Activated naive CD4-positive, alpha-beta T cell treated with anti-CD3 and anti-CD28 coated beads for 36 hours (primary cell): ENCODE results near the gene ZNF253. TPM values are rescaled to one million over a fixed set of nuclear protein-coding genes. Genes with fewer than 3 reads are reported as not detected.
"Not testable (repeated sequence)": the region's sequence is repeated elsewhere in the genome, so short reads cannot be mapped to it uniquely, and the experiment has no call there.

Source experiments
- CTCF ChIA-PET: fragments of 350-600 bp; sonication (Branson Sonifier 250); formaldehyde crosslinking; loops from one replicate; lab custom pipeline; 2021; ENCODE audit warnings: antibody characterized with exemption; lab: Charles Lee
- DNase-seq: peaks from one replicate; pipeline ENCODE4 v3.0.0-alpha.2; 2020
- H3K27ac Mint-ChIP-seq: one replicate; pipeline ENCODE4 v1.8.0; 2021; ENCODE audit warnings: mild to moderate bottlenecking, mixed read lengths
- H3K27me3 Mint-ChIP-seq: one replicate; pipeline ENCODE4 v1.8.0; 2021; ENCODE audit warnings: low read depth, mixed read lengths
- H3K36me3 Mint-ChIP-seq: one replicate; pipeline ENCODE4 v1.8.0; 2021; ENCODE audit warnings: low read depth, mixed read lengths
- H3K4me1 Mint-ChIP-seq: one replicate; pipeline ENCODE4 v1.8.0; 2021; ENCODE audit warnings: low read depth, mixed read lengths
- H3K4me3 Mint-ChIP-seq: one replicate; pipeline ENCODE4 v1.8.0; 2021; ENCODE audit warnings: mild to moderate bottlenecking, moderate library complexity, mixed read lengths
- H3K9me3 Mint-ChIP-seq: one replicate; pipeline ENCODE4 v1.8.0; 2021; ENCODE audit warnings: mixed read lengths
- intact Hi-C: fragments of 100-400 bp; cut with micrococcal nuclease; formaldehyde crosslinking; loops from one replicate; pipeline ENCODE4 v1.15.1; 2023
- total RNA-seq, 2 experiments: library from RNA; stranded (reverse); gene quantifications; one replicate each; pipeline ENCODE4 v1.2.3, GENCODE V29; 2021

Gene ZNF253
- total RNA-seq, 2 experiments from 2014 or later = 6.1 to 9.6 TPM

DNA sequence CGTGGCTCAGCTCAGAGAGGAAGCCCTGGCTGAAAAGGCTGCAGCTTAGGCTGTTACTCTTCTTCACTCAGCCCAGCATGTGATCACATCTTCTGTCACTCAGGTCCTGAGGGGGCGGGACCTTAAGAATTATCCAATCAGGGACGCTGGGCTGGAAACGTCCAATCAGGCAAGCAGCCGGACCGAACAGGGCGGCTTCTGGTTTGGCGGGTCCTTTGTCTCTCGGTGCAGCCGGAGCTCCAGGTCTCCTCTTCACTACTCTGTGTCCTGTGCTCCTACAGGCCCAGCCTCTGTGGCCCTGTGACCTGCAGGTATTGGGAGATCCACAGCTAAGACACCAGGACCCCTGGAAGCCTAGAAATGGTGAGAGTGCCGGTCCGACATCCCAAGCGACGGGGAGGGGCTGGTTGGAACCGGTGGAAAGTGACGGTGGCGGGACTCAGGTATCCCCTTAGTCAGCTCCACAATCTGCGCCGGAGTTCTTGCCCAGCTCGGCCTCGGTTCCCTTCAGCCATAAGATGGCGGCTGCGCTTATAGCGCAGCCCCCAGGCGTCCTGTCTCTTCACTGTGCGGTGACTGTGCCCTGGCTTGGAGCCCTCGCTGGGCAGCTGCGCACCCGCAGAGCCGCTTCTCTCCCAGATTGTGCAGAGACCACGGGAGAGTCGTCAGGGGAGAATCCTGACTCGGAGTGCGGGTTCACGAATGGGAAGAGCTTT, 35.2 kb downstream of the ZNF253 start, which contains the start of gene ZNF93:
Gene ZNF93, plus strand, starts transcription at position 218 of the 716 bp plus-strand sequence. Its CDS starts 143 bp downstream, at position 361.
- peak within 1 kb of the TSS; percentile 95 for H3K27ac Mint-ChIP-seq
- peaks cover 37% of the 10 kb centered on the region for H3K36me3 Mint-ChIP-seq
- intact Hi-C loops = loop anchor here (1.0 to 10.0 kb wide), 10 partner anchors 35 to 521 kb away; partner anchors contain the start of genes ZNF101, ZNF14, ZNF486 and ZNF506
- CTCF ChIA-PET = interaction anchor here (1.0 to 1.6 kb wide), 5 partner anchors 35 to 125 kb away, joined by 3 to 5 read pairs (median 4); partner anchors contain the start of genes ZNF253 and ZNF506
- no peaks in the 10 kb centered on the region for H3K27me3 Mint-ChIP-seq
- DNase-seq = peak; percentile 98
- H3K9me3 Mint-ChIP-seq = peaks cover 28% of the 10 kb centered on the region
- peaks cover 28% of the 10 kb centered on the region for H3K4me1 Mint-ChIP-seq
- H3K4me3 Mint-ChIP-seq = peak within 1 kb of the TSS; percentile 97

DNA sequence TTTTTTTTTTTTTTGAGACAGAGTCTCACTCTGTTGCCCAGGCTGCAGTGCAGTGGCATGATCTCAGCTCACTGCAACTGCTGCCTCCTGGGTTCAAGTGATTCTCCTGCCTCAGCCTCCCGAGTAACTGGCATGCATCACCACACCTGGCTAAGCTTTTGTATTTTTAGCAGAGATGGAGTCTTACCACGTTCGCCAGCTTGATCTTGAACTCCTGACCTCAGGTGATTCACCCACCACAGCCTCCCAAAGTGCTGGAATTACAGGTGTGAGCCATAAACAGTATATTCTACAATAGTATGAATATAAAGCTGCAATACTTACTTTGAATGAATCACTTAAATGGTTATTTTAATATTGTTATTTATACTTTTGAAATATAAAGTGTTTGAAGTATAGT, 41.9 kb downstream of the ZNF253 start:
- H3K4me1 Mint-ChIP-seq = peaks cover 54% of the 10 kb centered on the region
- H3K9me3 Mint-ChIP-seq, H3K27me3 Mint-ChIP-seq, DNase-seq, H3K27ac Mint-ChIP-seq, H3K4me3 Mint-ChIP-seq: not testable (repeated sequence)
- peaks cover 44% of the 10 kb centered on the region for H3K36me3 Mint-ChIP-seq
- intact Hi-C loops = loop anchor here (10.0 kb wide), 1 partner anchor 257 kb away; the partner anchor contains the start of gene ZNF486
- CTCF ChIA-PET = interaction anchor here (0.6 kb wide), 1 partner anchor 1396 kb away, joined by 3 read pairs; no protein-coding TSS in a partner anchor

GRCh38 chr19:19909654-19910053, 44.0 kb downstream of the ZNF253 start:
- H3K36me3 Mint-ChIP-seq = peaks cover 34% of the 10 kb centered on the region
- no peak for DNase-seq
- no peaks in the 10 kb centered on the region for H3K9me3 Mint-ChIP-seq
- intact Hi-C loops = loop anchor here (10.0 kb wide), 1 partner anchor 255 kb away; the partner anchor contains the start of gene ZNF486
- no peak overlapping the region for H3K4me3 Mint-ChIP-seq
- CTCF ChIA-PET = no interaction called here
- H3K27me3 Mint-ChIP-seq = no peaks in the 10 kb centered on the region
- no peak overlapping the region for H3K27ac Mint-ChIP-seq
- peaks cover 44% of the 10 kb centered on the region for H3K4me1 Mint-ChIP-seq

DNA sequence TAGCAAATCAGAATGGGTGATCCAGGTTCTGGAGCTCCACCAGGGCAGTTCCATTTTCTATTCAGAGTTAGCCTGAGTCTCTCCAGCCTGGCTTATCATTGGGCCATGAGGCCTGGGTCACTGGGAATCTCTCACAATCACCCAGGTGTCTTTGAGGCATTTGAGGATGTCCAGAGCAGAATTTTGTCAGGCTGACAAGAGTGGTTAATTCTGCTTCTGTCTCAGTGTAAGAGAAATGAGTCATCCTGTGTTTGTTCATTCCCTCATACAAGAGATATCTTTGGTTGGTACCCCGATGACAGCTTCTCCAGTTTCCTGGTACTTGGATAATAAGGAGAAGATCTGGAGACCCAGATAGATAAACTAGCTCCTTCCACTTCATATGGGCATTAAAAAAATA, 45.5 kb downstream of the ZNF253 start:
- CTCF ChIA-PET = interaction anchor here (0.6 to 1.1 kb wide), 2 partner anchors 18 to 30 kb away, joined by 3 read pairs; no protein-coding TSS in a partner anchor
- H3K36me3 Mint-ChIP-seq = peaks cover 28% of the 10 kb centered on the region
- no peak overlapping the region for H3K4me3 Mint-ChIP-seq

DNA sequence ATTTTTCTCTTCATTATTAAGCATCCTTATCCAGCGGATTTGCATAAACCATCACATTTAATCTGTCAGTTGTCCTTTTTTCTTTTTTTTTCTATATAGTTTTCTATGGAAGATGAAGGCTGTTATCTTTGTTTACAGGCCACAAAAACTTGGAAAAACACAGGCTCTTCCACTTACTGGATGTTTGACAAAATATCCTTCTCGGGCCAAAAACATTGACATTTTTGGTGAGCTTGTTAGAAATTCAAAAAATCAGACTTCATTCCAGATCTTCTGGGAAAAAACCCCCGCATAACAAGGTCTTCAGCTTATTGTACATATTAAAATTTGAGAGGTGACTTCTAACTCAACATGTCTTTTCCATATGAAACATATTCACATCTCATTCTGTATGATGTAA, 48.9 kb downstream of the ZNF253 start:
- peaks cover 17% of the 10 kb centered on the region for H3K4me1 Mint-ChIP-seq
- no peak overlapping the region for H3K4me3 Mint-ChIP-seq
- CTCF ChIA-PET = no interaction called here
- intact Hi-C loops = no loop called here
- no peak overlapping the region for H3K27ac Mint-ChIP-seq
- DNase-seq = no peak
- H3K36me3 Mint-ChIP-seq = peaks cover 40% of the 10 kb centered on the region
- H3K27me3 Mint-ChIP-seq = no peaks in the 10 kb centered on the region
- peaks cover 3% of the 10 kb centered on the region for H3K9me3 Mint-ChIP-seq

More for the DNA sequence above, 45.5 kb downstream of the ZNF253 start:
- no peaks in the 10 kb centered on the region for H3K27me3 Mint-ChIP-seq
- no peak overlapping the region for H3K27ac Mint-ChIP-seq
- H3K4me1 Mint-ChIP-seq = peaks cover 32% of the 10 kb centered on the region
- no peaks in the 10 kb centered on the region for H3K9me3 Mint-ChIP-seq
- intact Hi-C loops = no loop called here
- DNase-seq = no peak

DNA sequence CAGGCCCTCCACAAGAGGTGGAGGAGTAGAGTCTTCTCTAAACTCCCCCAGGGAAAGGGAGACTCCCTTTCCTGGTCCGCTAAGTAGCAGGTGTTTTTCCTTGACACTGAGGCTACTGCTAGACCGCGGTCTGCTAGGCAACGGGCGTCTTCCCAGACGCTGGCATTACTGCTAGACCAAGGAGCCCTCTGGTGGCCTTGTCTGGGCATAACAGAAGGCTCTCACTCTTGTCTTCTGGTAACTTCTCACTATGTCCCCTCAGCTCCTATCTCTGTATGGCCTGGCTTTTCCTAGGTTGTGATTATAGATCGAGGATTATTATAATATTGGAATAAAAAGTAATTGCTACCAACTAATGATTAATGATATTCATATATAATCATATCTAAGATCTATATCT, 64.7 kb downstream of the ZNF253 start:
- peaks cover 44% of the 10 kb centered on the region for H3K9me3 Mint-ChIP-seq
- peaks cover 66% of the 10 kb centered on the region for H3K36me3 Mint-ChIP-seq
- H3K27ac Mint-ChIP-seq, H3K4me3 Mint-ChIP-seq, intact Hi-C loops, H3K4me1 Mint-ChIP-seq, H3K27me3 Mint-ChIP-seq: not testable (repeated sequence)
- DNase-seq = peak; percentile 57
- CTCF ChIA-PET = interaction anchor here (0.8 kb wide), 2 partner anchors 162 to 268 kb away, joined by 3 read pairs; no protein-coding TSS in a partner anchor

- H3K27ac Mint-ChIP-seq, intact Hi-C loops, H3K4me1 Mint-ChIP-seq, DNase-seq, H3K4me3 Mint-ChIP-seq, CTCF ChIA-PET, H3K27me3 Mint-ChIP-seq: not testable (repeated sequence)
- Mint-ChIP-seq H3K9me3 (peaks cover 56% of the 10 kb centered on the region), H3K36me3 (peaks cover 42% of the 10 kb centered on the region)
These were observed 68.0 kb downstream of the ZNF253 start for GRCh38 chr19:19933432-19934314.

GRCh38 chr19:19937403-19937802, 71.7 kb downstream of the ZNF253 start:
- intact Hi-C loops = no loop called here
- Mint-ChIP-seq H3K27ac (no peak overlapping the region), H3K9me3 (peaks cover 61% of the 10 kb centered on the region), H3K27me3 (no peaks in the 10 kb centered on the region), H3K4me1 (no peaks in the 10 kb centered on the region), H3K4me3 (no peak overlapping the region), H3K36me3 (peaks cover 24% of the 10 kb centered on the region)
- DNase-seq = no peak
- CTCF ChIA-PET = no interaction called here

DNA sequence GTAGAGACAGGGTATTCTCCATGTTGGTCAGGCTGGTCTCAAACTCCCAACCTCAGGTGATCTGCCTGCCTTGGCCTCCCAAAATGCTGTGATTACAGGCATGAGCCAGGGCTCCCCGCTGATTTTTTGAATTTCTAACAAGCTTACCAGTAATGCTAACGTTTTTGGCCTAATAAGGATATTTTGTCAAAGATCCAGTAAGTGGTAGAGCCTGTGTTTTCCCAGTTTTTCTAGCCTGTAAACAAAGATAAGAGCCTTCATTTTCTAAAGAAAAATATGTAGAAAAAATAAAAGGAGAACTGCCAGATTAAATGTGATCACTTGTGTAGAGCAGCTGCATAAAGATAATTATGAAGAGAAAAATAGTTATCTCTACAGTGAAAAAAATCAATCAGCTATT, 72.8 kb downstream of the ZNF253 start:
- CTCF ChIA-PET = interaction anchor here (0.7 kb wide), 1 partner anchor 9 kb away, joined by 3 read pairs; no protein-coding TSS in a partner anchor
- Mint-ChIP-seq H3K27ac (no peak overlapping the region), H3K36me3 (peaks cover 14% of the 10 kb centered on the region), H3K4me1 (no peaks in the 10 kb centered on the region), H3K27me3 (no peaks in the 10 kb centered on the region), H3K4me3 (no peak overlapping the region), H3K9me3 (peaks cover 51% of the 10 kb centered on the region)
- DNase-seq = no peak
- intact Hi-C loops = no loop called here

- H3K36me3 Mint-ChIP-seq = no peaks in the 10 kb centered on the region
- no peaks in the 10 kb centered on the region for H3K4me1 Mint-ChIP-seq
- H3K27ac Mint-ChIP-seq = no peak overlapping the region
- intact Hi-C loops = no loop called here
- DNase-seq = no peak
- H3K27me3 Mint-ChIP-seq = no peaks in the 10 kb centered on the region
- no peak overlapping the region for H3K4me3 Mint-ChIP-seq
- H3K9me3 Mint-ChIP-seq = peaks cover 18% of the 10 kb centered on the region
- CTCF ChIA-PET = no interaction called here
These were observed 78.3 kb downstream of the ZNF253 start for GRCh38 chr19:19943848-19944582.
